GM12878 (cell line): Measurements from ENCODE around the gene TM9SF4. TPM values are rescaled to one million over a fixed set of nuclear protein-coding genes. Genes with fewer than 3 reads are reported as not detected.

ENCODE experiments used
- ATAC-seq: fragments of 200-7000 bp; cut with Tn5 transposase; 3 replicates; pipeline ENCODE4 v1.9.1; 2020; ENCODE audit warnings: mild to moderate bottlenecking, moderate library complexity
- BruUV-seq: library from RNA; stranded (reverse); fragments of 400-500 nt; replicated peaks from 2 replicates; lab custom pipeline; 2021; lab: Mats Ljungman, UMichigan
- CTCF ChIA-PET: fragments of 300-600 bp; sonication (Branson Sonifier 250); formaldehyde crosslinking; extraction: SDS; loops from one replicate; lab custom pipeline; 2021; ENCODE audit warnings: inconsistent platforms; lab: Yijun Ruan, JAX
- POLR2A ChIA-PET: fragments of 350-600 bp; formaldehyde crosslinking; extraction: SDS; loops from one replicate; lab custom pipeline; 2021; ENCODE audit warnings: inconsistent platforms; lab: Charles Lee
- RAD21 ChIA-PET: fragments of 300-600 bp; sonication (Branson Sonifier 250); formaldehyde crosslinking; loops from one replicate; lab custom pipeline; 2023; ENCODE audit warnings: antibody characterized with exemption; ENCODE audit not compliant: unreplicated experiment; lab: Charles Lee
- SMC1A ChIA-PET: fragments of 300-600 bp; sonication (Branson Sonifier 250); formaldehyde crosslinking; loops from one replicate; lab custom pipeline; 2023; ENCODE audit not compliant: unreplicated experiment, uncharacterized antibody; lab: Charles Lee
- DNase-seq: peaks from one replicate; pipeline ENCODE4 v3.0.0-alpha.2; 2011; ENCODE audit warnings: low read depth, low spot score
- FAIRE-seq: peaks from 3 replicates; lab custom pipeline; 2011; peaks lifted over from hg19 to GRCh38; lab: Jason Lieb, UNC
- H2AFZ ChIP-seq: 2 replicates; pipeline ENCODE4 v1.6.0; 2011; ENCODE audit warnings: low read depth, low read length, control low read depth; ENCODE audit not compliant: control insufficient read depth
- H3K27ac ChIP-seq: 2 replicates; pipeline ENCODE4 v1.5.1; 2011; ENCODE audit warnings: control low read depth; ENCODE audit not compliant: control insufficient read depth, insufficient read depth
- H3K27me3 ChIP-seq, 2 experiments: replicated peaks in 1 of 2; 2 replicates each; pipeline versions ENCODE4 v1.6.0 to v1.6.1; 2011; ENCODE audit warnings: low read length in 1 of 2; ENCODE audit not compliant: control insufficient read depth in 2 of 2, insufficient read depth in 2 of 2
- H3K36me3 ChIP-seq, 2 experiments: 2 replicates each; pipeline ENCODE4 v1.5.1; 2011; ENCODE audit warnings: low read length in 1 of 2; ENCODE audit not compliant: control insufficient read depth in 2 of 2, insufficient read depth in 2 of 2
- H3K4me1 ChIP-seq: 2 replicates; pipeline ENCODE4 v1.6.1; 2011; ENCODE audit warnings: mild to moderate bottlenecking, low read length, moderate library complexity, mixed read lengths; ENCODE audit not compliant: control insufficient read depth, insufficient read depth
- H3K4me2 ChIP-seq: 2 replicates; pipeline ENCODE4 v1.6.0; 2011; ENCODE audit warnings: control low read depth; ENCODE audit not compliant: control insufficient read depth, insufficient read depth
- H3K4me3 ChIP-seq: fragments of 200-600 bp; sonication (generic); 2 replicates; pipeline ENCODE4 v1.5.1; 2016
- H3K79me2 ChIP-seq: 2 replicates; pipeline ENCODE4 v1.6.0; 2011; ENCODE audit warnings: low read length; ENCODE audit not compliant: control insufficient read depth, insufficient read depth
- H3K9ac ChIP-seq: 2 replicates; pipeline ENCODE4 v1.8.0; 2011; ENCODE audit warnings: low read length, control low read depth, mixed read lengths; ENCODE audit not compliant: control insufficient read depth, insufficient read depth
- H3K9me3 ChIP-seq: replicated peaks from 3 replicates; pipeline ENCODE4 v1.5.1; 2011; ENCODE audit warnings: mild to moderate bottlenecking, low read length; ENCODE audit not compliant: control insufficient read depth, insufficient read depth
- H4K20me1 ChIP-seq: 2 replicates; pipeline ENCODE4 v1.6.0; 2011; ENCODE audit not compliant: control insufficient read depth, insufficient read depth
- ETV6 ChIP-seq, 2 experiments: fragments of 450-650 bp in 1 of 2; IDR thresholded peaks in 1 of 2; conservative IDR thresholded peaks in 1 of 2; 2 replicates each; pipeline ENCODE4 v1.6.1; 2014; ENCODE audit warnings: antibody characterized with exemption in 1 of 2, borderline replicate concordance in 1 of 2, low read depth in 1 of 2, mild to moderate bottlenecking in 1 of 2, moderate library complexity in 1 of 2
- FOS ChIP-seq: IDR thresholded peaks from 3 replicates; pipeline ENCODE4 v1.6.1; 2011; ENCODE audit warnings: borderline replicate concordance; ENCODE audit not compliant: insufficient read length; ENCODE audit errors: extremely low read depth
- HDAC6 ChIP-seq: fragments of 200-600 bp; sonication (generic); IDR thresholded peaks from one replicate; pipeline ENCODE4 v1.8.0; 2017; ENCODE audit warnings: antibody characterized with exemption; ENCODE audit not compliant: unreplicated experiment
- MEF2B ChIP-seq: fragments of 450-650 bp; IDR thresholded peaks from 2 replicates; pipeline ENCODE4 v1.6.1; 2018; ENCODE audit warnings: mild to moderate bottlenecking, moderate library complexity; ENCODE audit not compliant: partially characterized antibody, poor library complexity, severe bottlenecking
- MLLT1 ChIP-seq: fragments of 450-650 bp; IDR thresholded peaks from 2 replicates; pipeline ENCODE4 v1.6.1; 2016; ENCODE audit warnings: mild to moderate bottlenecking
- NBN ChIP-seq: fragments of 450-650 bp; IDR thresholded peaks from 2 replicates; pipeline ENCODE4 v1.6.1; 2016
- PAX5 ChIP-seq: IDR thresholded peaks from 2 replicates; pipeline ENCODE4 v1.6.1; 2011; ENCODE audit warnings: low read depth, low read length, borderline replicate concordance
- PML ChIP-seq: IDR thresholded peaks from 2 replicates; pipeline ENCODE4 v1.6.1; 2012; ENCODE audit warnings: low read length, inconsistent platforms
- RAD51 ChIP-seq: fragments of 450-650 bp; IDR thresholded peaks from 2 replicates; pipeline ENCODE4 v1.6.1; 2016; ENCODE audit warnings: moderate library complexity, mild to moderate bottlenecking, inconsistent platforms
- REST ChIP-seq: IDR thresholded peaks from 2 replicates; pipeline ENCODE4 v1.6.1; 2012; ENCODE audit warnings: mild to moderate bottlenecking, low read depth, low read length
- SREBF1 ChIP-seq: IDR thresholded peaks from 2 replicates; pipeline ENCODE4 v1.6.1; 2012; ENCODE audit warnings: mild to moderate bottlenecking, low read length
- SUPT20H ChIP-seq: IDR thresholded peaks from 2 replicates; pipeline ENCODE4 v1.6.1; 2011; ENCODE audit warnings: low read depth, mild to moderate bottlenecking, low read length, moderate library complexity, borderline replicate concordance; ENCODE audit not compliant: control insufficient read depth
- YY1 ChIP-seq: IDR thresholded peaks from 2 replicates; pipeline ENCODE4 v1.6.1; 2011; ENCODE audit warnings: low read depth, mild to moderate bottlenecking, low read length
- WGBS: methylation state at CpG from one replicate; pipeline ENCODE4 v1.1.6; 2016; ENCODE audit warnings: low lambda C conversion rate; ENCODE audit not compliant: insufficient replicate concordance, insufficient coverage; ENCODE audit errors: missing lambda C conversion rate; 5-methylcytosine and 5-hydroxymethylcytosine counted together
- in situ Hi-C: fragments of 300-500 bp; cut with MboI; formaldehyde crosslinking; loops from 9 replicates; pipeline ENCODE4 v1.14.3; 2018; ENCODE audit warnings: mixed read lengths
- intact Hi-C: fragments of 100-400 bp; cut with micrococcal nuclease; formaldehyde crosslinking; loops from one replicate; pipeline ENCODE4 v1.14.2; 2022; ENCODE audit not compliant: unreplicated experiment
- polyA plus RNA-seq, 11 experiments: library from polyadenylated mRNA; depleted of rRNA in 4 of 11; unstranded in 6 of 11; stranded (reverse) in 5 of 11; fragments of >200 nt; fragmentation: Nextera tagmentation in 4 of 11; fragmentation: Illumina TruSeq in 1 of 11; extraction: Ambion mirVana in 4 of 11; extraction: Trizol in 1 of 11; gene quantifications; 1 replicate in 1 of 11; 2 replicates in 10 of 11; pipeline versions ENCODE4 v1.2.1 to v1.2.3, GENCODE V29; 2011 to 2016; ENCODE audit warnings: inconsistent platforms in 2 of 11, missing spikeins in 2 of 11, low read depth in 1 of 11
- total RNA-seq, 4 experiments: library from RNA; depleted of rRNA in 3 of 4; stranded (reverse); fragments of >200 nt in 3 of 4; fragmentation: Illumina TruSeq in 1 of 4; extraction: Trizol in 1 of 4; gene quantifications; 2 replicates each; pipeline versions ENCODE4 v1.2.1 to v1.2.3, GENCODE V29; 2013 to 2021

Gene TM9SF4
- total and polyA plus RNA-seq, 10 of the 15 experiments (the other 5 are each of a cell fraction or from before 2014, with no cell fraction given) = 8.5 to 47.8 (median 24.3) TPM

GRCh38 chr20:32158351-32158750, 48.8 kb downstream of the TM9SF4 start (continued):
- TF ChIP-seq PAX5 = no peak
- no peak for TF ChIP-seq ETV6 (conservative IDR thresholded peaks at IDR 0.05 in 1 of 2, IDR thresholded peaks at IDR 0.05 in 1 of 2; ENCODE audit: borderline replicate concordance in 1 of 2, low read depth in 1 of 2)

- no peak for DNase-seq
- Histone ChIP-seq H3K27me3 (no peaks in the 10 kb centered on the region), H3K4me2 (no peak overlapping the region), H2AFZ (no peak overlapping the region), H3K27ac (no peak overlapping the region), H3K4me1 (peaks cover 10% of the 10 kb centered on the region), H3K9me3 (no peaks in the 10 kb centered on the region), H4K20me1 (no peaks in the 10 kb centered on the region), H3K79me2 (no peaks in the 10 kb centered on the region), H3K4me3 (no peak overlapping the region), H3K36me3 (peaks cover 13 to 24% of the 10 kb centered on the region in 2 experiments), H3K9ac (no peak overlapping the region)
- no peak for ATAC-seq
- intact Hi-C loops (no loop called here), in situ Hi-C loops (no loop called here)
- CTCF ChIA-PET = interaction anchor here (0.7 kb wide), 1 partner anchor 92 kb away, joined by 3 read pairs; no protein-coding TSS in a partner anchor
- no peak for FAIRE-seq
- SMC1A ChIA-PET = interaction anchor here (0.8 kb wide), 1 partner anchor 8 kb away, joined by 3 read pairs; no protein-coding TSS in a partner anchor
- 74% methylated on average over 4 of the region's 4 CpGs for WGBS
- no TSS peak for BruUV-seq
- RAD21 ChIA-PET = no interaction called here
- TF ChIP-seq RAD51 = no peak
- TF ChIP-seq NBN = no peak
- TF ChIP-seq MEF2B = no peak
- no peak for TF ChIP-seq MLLT1
- no peak for TF ChIP-seq REST
- no peak for TF ChIP-seq SUPT20H
- TF ChIP-seq PML = no peak
- TF ChIP-seq SREBF1 = no peak
- TF ChIP-seq FOS = no peak
- no peak for TF ChIP-seq YY1
- no peak for TF ChIP-seq PAX5
- no peak for TF ChIP-seq HDAC6
- POLR2A ChIA-PET = interaction anchor here (0.6 kb wide), 1 partner anchor 223 kb away, joined by 4 read pairs; no protein-coding TSS in a partner anchor
Observed at GRCh38 chr20:32158943-32159660, 49.6 kb downstream of the TM9SF4 start.
